ENCODE data around the gene TMBIM4. TPM values are rescaled to one million over a fixed set of nuclear protein-coding genes. Genes with fewer than 3 reads are reported as not detected.
"Not testable (repeated sequence)": the region's sequence is repeated elsewhere in the genome, so short reads cannot be mapped to it uniquely, and the experiment has no call there.

The TMBIM4 gene
- total and polyA plus RNA-seq, 2 experiments from 2014 or later, result 59.6 to 63.6 TPM

DNA sequence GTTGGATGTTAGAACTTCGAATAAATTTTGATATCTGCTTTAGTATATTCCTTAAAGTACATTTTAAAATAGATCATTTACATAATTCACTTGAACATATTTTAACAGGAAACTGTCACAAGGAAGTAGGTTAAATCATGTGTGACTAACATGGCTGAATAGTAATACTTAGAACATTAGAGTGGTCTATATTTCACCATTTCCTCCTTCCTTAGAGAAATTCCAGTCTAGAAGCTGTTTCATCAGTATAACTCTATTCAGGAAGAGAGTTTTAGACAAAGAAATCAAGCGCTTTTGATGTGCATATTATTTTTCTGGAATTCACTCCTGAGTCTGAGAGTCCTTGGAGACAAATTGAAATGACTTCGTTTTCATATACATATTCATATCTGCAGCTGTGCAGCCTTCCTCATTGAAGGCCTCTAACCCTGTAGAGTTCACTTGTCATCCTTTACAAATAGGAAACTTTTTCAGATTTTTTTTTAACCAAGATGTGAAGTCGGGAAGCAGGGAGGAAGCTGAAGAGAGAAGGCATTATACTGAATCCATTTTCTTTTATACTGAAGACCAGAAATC, 47.6 kb upstream of the TMBIM4 start (continued):
- TF ChIP-seq NANOG (IDR thresholded peaks at IDR 0.05; ENCODE audit: borderline replicate concordance) (no peak), EZH2phosphoT487 (IDR thresholded peaks at IDR 0.05; ENCODE audit: unreplicated experiment) (no peak), CREB1 (CRISPR knock-in tag; IDR thresholded peaks at IDR 0.05; ENCODE audit: low read depth) (no peak)

DNA sequence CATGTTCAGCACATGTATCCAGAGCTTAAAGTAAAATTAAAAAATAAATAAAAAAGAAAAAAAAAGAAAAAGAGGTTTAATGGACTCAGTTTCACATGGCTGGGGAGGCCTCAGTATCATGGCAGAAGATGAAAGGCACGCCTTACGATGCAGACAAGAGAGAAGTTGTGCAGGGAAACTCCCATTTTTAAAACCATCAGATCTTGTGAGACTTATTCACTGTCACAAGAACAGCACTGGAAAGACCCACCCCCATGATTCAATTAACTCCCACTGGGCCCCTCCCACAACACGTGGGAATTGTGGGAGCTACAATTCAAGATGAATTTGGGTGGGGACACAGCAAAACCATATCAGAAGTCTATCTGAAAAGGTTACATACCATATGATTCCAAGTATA, 43.2 kb upstream of the TMBIM4 start:
- DNase-seq (ENCODE audit: low spot score); H3K79me2 ChIP-seq (replicated peaks; ENCODE audit: insufficient read depth); H2AFZ ChIP-seq; H3K27me3 ChIP-seq (ENCODE audit: insufficient read depth); H4K20me1 ChIP-seq (replicated peaks; ENCODE audit: insufficient read depth); ATAC-seq; H3K9me3 Mint-ChIP-seq; H3K27ac ChIP-seq (ENCODE audit: low read depth); H3K9me2 ChIP-seq (ENCODE audit: insufficient read depth); H3K4me1 Mint-ChIP-seq; H3K27me3 Mint-ChIP-seq (ENCODE audit: insufficient read depth, low read depth, poor library complexity); H3K27ac Mint-ChIP-seq; H3K4me3 Mint-ChIP-seq; H3F3A ChIP-seq (replicated peaks; ENCODE audit: low read depth); H3K4me3 ChIP-seq; H3K36me3 ChIP-seq (ENCODE audit: insufficient read depth); H3K4me1 ChIP-seq (ENCODE audit: insufficient read depth); H3K36me3 Mint-ChIP-seq (ENCODE audit: low read depth); H3K4me2 ChIP-seq: not testable (repeated sequence)

DNA sequence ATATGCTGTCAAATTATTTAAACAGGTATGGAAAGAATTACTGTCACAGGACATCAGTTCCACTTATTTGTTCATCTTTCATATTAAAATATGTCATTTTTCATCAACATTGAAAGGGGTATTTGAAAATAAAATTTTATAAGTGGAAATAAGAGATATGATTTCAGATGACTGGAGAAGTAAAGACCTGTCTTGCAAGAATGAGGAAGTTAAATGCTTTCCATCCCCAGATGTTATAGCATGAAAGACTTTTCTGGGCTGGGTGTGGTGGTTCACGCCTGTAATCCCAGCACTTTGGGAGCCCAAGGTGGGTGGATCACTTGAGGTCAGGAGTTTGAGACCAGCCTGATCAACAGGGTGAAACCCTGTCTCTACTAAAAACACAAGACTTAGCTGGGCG, 41.8 kb upstream of the TMBIM4 start:
- H3K36me3 ChIP-seq (ENCODE audit: insufficient read depth); H3K4me3 ChIP-seq; H3K27me3 Mint-ChIP-seq (ENCODE audit: insufficient read depth, low read depth, poor library complexity); DNase-seq (ENCODE audit: low spot score); H3K4me1 ChIP-seq (ENCODE audit: insufficient read depth); H3K4me2 ChIP-seq; H3K79me2 ChIP-seq (replicated peaks; ENCODE audit: insufficient read depth); H3K36me3 Mint-ChIP-seq (ENCODE audit: low read depth); H3K27ac Mint-ChIP-seq; ATAC-seq; H2AFZ ChIP-seq; H3K4me3 Mint-ChIP-seq; H3K9me3 Mint-ChIP-seq; H4K20me1 ChIP-seq (replicated peaks; ENCODE audit: insufficient read depth); H3K4me1 Mint-ChIP-seq; H3K27me3 ChIP-seq (ENCODE audit: insufficient read depth); H3K27ac ChIP-seq (ENCODE audit: low read depth); H3F3A ChIP-seq (replicated peaks; ENCODE audit: low read depth); H3K9me2 ChIP-seq (ENCODE audit: insufficient read depth): not testable (repeated sequence)

DNA sequence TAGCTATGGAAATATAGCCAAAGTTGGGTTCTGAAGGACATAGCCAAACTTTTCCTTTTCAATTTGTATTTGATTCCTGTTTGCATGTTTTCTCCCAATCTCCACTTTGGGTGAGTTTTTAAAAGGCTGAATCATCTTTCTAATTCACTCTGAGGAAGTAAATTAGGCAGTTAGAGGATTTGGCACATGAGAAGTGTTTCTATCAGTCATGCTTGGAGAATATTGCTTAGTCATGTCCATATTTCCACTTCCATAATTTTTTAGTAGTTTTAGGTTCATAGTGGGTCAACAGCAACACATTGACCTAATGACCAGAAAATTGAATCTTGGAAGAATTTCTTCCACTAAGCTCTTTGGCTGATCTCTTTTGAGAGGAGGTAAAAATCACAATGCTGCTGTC, 41.0 kb upstream of the TMBIM4 start:
- H3K27ac ChIP-seq (ENCODE audit: low read depth), result no peak overlapping the region
- H3K27me3 ChIP-seq (ENCODE audit: insufficient read depth), result no peaks in the 10 kb centered on the region
- no peak overlapping the region for H3K4me2 ChIP-seq
- no peak overlapping the region for H2AFZ ChIP-seq
- no peak overlapping the region for H3K4me3 ChIP-seq
- TF ChIP-seq ZNF331 (CRISPR knock-in tag; IDR thresholded peaks at IDR 0.05; ENCODE audit: low read depth) (no peak), ZNF114 (CRISPR knock-in tag; IDR thresholded peaks at IDR 0.05) (no peak)
- TF ChIP-seq, protein P1, sequence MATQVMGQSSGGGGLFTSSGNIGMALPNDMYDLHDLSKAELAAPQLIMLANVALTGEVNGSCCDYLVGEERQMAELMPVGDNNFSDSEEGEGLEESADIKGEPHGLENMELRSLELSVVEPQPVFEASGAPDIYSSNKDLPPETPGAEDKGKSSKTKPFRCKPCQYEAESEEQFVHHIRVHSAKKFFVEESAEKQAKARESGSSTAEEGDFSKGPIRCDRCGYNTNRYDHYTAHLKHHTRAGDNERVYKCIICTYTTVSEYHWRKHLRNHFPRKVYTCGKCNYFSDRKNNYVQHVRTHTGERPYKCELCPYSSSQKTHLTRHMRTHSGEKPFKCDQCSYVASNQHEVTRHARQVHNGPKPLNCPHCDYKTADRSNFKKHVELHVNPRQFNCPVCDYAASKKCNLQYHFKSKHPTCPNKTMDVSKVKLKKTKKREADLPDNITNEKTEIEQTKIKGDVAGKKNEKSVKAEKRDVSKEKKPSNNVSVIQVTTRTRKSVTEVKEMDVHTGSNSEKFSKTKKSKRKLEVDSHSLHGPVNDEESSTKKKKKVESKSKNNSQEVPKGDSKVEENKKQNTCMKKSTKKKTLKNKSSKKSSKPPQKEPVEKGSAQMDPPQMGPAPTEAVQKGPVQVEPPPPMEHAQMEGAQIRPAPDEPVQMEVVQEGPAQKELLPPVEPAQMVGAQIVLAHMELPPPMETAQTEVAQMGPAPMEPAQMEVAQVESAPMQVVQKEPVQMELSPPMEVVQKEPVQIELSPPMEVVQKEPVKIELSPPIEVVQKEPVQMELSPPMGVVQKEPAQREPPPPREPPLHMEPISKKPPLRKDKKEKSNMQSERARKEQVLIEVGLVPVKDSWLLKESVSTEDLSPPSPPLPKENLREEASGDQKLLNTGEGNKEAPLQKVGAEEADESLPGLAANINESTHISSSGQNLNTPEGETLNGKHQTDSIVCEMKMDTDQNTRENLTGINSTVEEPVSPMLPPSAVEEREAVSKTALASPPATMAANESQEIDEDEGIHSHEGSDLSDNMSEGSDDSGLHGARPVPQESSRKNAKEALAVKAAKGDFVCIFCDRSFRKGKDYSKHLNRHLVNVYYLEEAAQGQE (IDR thresholded peaks at IDR 0.05; ENCODE audit: unreplicated experiment), result no peak
- Mint-ChIP-seq H3K36me3 (ENCODE audit: low read depth) (no peaks in the 10 kb centered on the region), H3K4me1 (no peaks in the 10 kb centered on the region; the same call in 2 of the 3 replicates), H3K27ac (no peak overlapping the region), H3K9me3 (no peaks in the 10 kb centered on the region), H3K27me3 (ENCODE audit: insufficient read depth, low read depth, poor library complexity) (no peaks in the 10 kb centered on the region), H3K4me3 (no peak overlapping the region)
- H3K4me1 ChIP-seq (ENCODE audit: insufficient read depth), result no peaks in the 10 kb centered on the region
- DNase-seq (ENCODE audit: low spot score) (no peak), ATAC-seq (no peak)
- H3K9me2 ChIP-seq (ENCODE audit: insufficient read depth), result no peaks in the 10 kb centered on the region
- H3F3A ChIP-seq (replicated peaks; ENCODE audit: low read depth), result no peaks in the 10 kb centered on the region; the same call in 1 of the 2 replicates
- H4K20me1 ChIP-seq (replicated peaks; ENCODE audit: insufficient read depth), result no peaks in the 10 kb centered on the region
- no peaks in the 10 kb centered on the region for H3K79me2 ChIP-seq (replicated peaks; ENCODE audit: insufficient read depth)
- H3K36me3 ChIP-seq (ENCODE audit: insufficient read depth), result no peaks in the 10 kb centered on the region
